ENCODE results near the gene DYNLL1. TPM values are rescaled to one million over a fixed set of nuclear protein-coding genes. Genes with fewer than 3 reads are reported as not detected.

The DYNLL1 gene
- total and polyA plus RNA-seq, 2 of the 13 experiments (the other 11 are each of a cell fraction or from before 2014, with no cell fraction given): 271 to 294 TPM

GRCh38 chr12:120469450-120470149 lies 26.3 kb upstream of the DYNLL1 start, which contains the start of gene SRSF9 (continued):
- TF ChIP-seq FOXK2 (IDR thresholded peaks at IDR 0.05) (no peak), DPF2 (CRISPR knock-in tag; IDR thresholded peaks at IDR 0.05; ENCODE audit: borderline replicate concordance, low read depth) (no peak), IRF1 (CRISPR knock-in tag; IDR thresholded peaks at IDR 0.05; ENCODE audit: low read depth) (no peak), MLLT10 (CRISPR knock-in tag; IDR thresholded peaks at IDR 0.05) (no peak), HNF4A (CRISPR knock-in tag; IDR thresholded peaks at IDR 0.05) (no peak), HMGA1 (CRISPR knock-in tag; conservative IDR thresholded peaks at IDR 0.05) (no peak), TRIM22 (IDR thresholded peaks at IDR 0.05) (no peak), TRIM24 (CRISPR knock-in tag; IDR thresholded peaks at IDR 0.05) (no peak), SAFB2 (CRISPR knock-in tag; IDR thresholded peaks at IDR 0.05; ENCODE audit: borderline replicate concordance, low read depth) (no peak), ZNF549 (CRISPR knock-in tag; IDR thresholded peaks at IDR 0.05) (no peak), ZNF354B (CRISPR knock-in tag; IDR thresholded peaks at IDR 0.05) (0 out of 2 replicates have a peak, but pooled peaks have one; percentile 13), KLF12 (CRISPR knock-in tag; IDR thresholded peaks at IDR 0.05; ENCODE audit: borderline replicate concordance) (no peak), ZNF235 (CRISPR knock-in tag; IDR thresholded peaks at IDR 0.05; ENCODE audit: borderline replicate concordance) (no peak), HNF4G (IDR thresholded peaks at IDR 0.05; ENCODE audit: borderline replicate concordance, low read depth, low read length) (no peak), HNF4G (CRISPR knock-in tag; IDR thresholded peaks at IDR 0.05; ENCODE audit: borderline replicate concordance, low read depth) (no peak), ZNF691 (CRISPR knock-in tag; IDR thresholded peaks at IDR 0.05; ENCODE audit: borderline replicate concordance, low read depth) (no peak), ARID2 (CRISPR knock-in tag; IDR thresholded peaks at IDR 0.05; ENCODE audit: borderline replicate concordance) (no peak), GLMP (CRISPR knock-in tag; IDR thresholded peaks at IDR 0.05; ENCODE audit: borderline replicate concordance) (no peak), NFYC (CRISPR knock-in tag; IDR thresholded peaks at IDR 0.05) (0 out of 2 replicates have a peak, but pooled peaks have one; percentile 16)
